Gastroesophageal sphincter (tissue), 4 donors: ENCODE results near the gene STK16. TPM values are rescaled to one million over a fixed set of nuclear protein-coding genes. Genes with fewer than 3 reads are reported as not detected.
A peak's percentile ranks its signal among the peaks of the same experiment; 100 is the strongest.

ENCODE experiments used
- ATAC-seq: fragments of 150-250 bp; one replicate; pipeline ENCODE4 v1.9.1; 2016; ENCODE audit warnings: mild to moderate bottlenecking, moderate library complexity
- H3K27ac ChIP-seq, 4 donors: fragments of 200-600 bp; sonication (generic) in 3 of 4; 1 replicate in 3 of 4; 2 replicates in 1 of 4; pipeline ENCODE4 v1.5.1; 2016 to 2019
- H3K27me3 ChIP-seq: fragments of 200-600 bp; sonication (generic); one replicate; pipeline ENCODE4 v1.5.1; 2019
- H3K36me3 ChIP-seq, 2 donors: fragments of 200-600 bp; sonication (generic); one replicate each; pipeline ENCODE4 v1.5.1; 2019; ENCODE audit warnings: control low read depth in 1 of 2
- H3K4me1 ChIP-seq, 3 donors: fragments of 200-600 bp; sonication (generic); 1 replicate in 2 of 3; 2 replicates in 1 of 3; pipeline ENCODE4 v1.5.1; 2016 to 2019; ENCODE audit warnings: control low read depth in 2 of 3
- H3K4me3 ChIP-seq, 2 donors: fragments of 200-600 bp; sonication (generic); one replicate each; pipeline ENCODE4 v1.5.1; 2019; ENCODE audit warnings: mild to moderate bottlenecking in 1 of 2, moderate library complexity in 1 of 2
- H3K9me3 ChIP-seq, 3 donors: fragments of 200-600 bp; sonication (generic); one replicate each; pipeline ENCODE4 v1.5.1; 2017 to 2019; ENCODE audit warnings: control low read depth in 2 of 3
- EP300 ChIP-seq: sonication (generic); formaldehyde crosslinking; IDR thresholded peaks from one replicate; pipeline ENCODE4 v1.6.1; 2017; ENCODE audit warnings: antibody characterized with exemption, mild to moderate bottlenecking
- POLR2A ChIP-seq, 2 donors: fragments of 450-650 bp; IDR thresholded peaks; one replicate each; pipeline ENCODE4 v1.6.1; 2017; ENCODE audit warnings: antibody characterized with exemption in 2 of 2, mild to moderate bottlenecking in 2 of 2, moderate library complexity in 1 of 2
- POLR2AphosphoS5 ChIP-seq: sonication (generic); formaldehyde crosslinking; IDR thresholded peaks from one replicate; pipeline ENCODE4 v1.6.1; 2017; ENCODE audit warnings: antibody characterized with exemption
- WGBS, 2 donors: methylation state at CpG; one replicate each; pipeline ENCODE4 v1.1.5; 2018; ENCODE audit warnings: low coverage in 1 of 2; 5-methylcytosine and 5-hydroxymethylcytosine counted together
- total RNA-seq, 4 donors: library from RNA; depleted of rRNA; stranded (reverse); fragments of >200 nt; gene quantifications; one replicate each; pipeline ENCODE4 v1.1.0, GENCODE V29; 2016
- TF ChIP-seq, protein P1 (sequence below), 4 experiments: fragments of 200-600 bp in 2 of 4; fragments of 450-650 bp in 2 of 4; sonication (generic) in 1 of 4; IDR thresholded peaks; one replicate each; pipeline ENCODE4 v1.5.1; 2017 to 2019; ENCODE audit warnings: antibody characterized with exemption in 4 of 4, mild to moderate bottlenecking in 2 of 4, moderate library complexity in 2 of 4

Gene STK16
- total RNA-seq, 4 donors from 2014 or later, result 10.2 to 14.0 (median 11.6) TPM

DNA sequence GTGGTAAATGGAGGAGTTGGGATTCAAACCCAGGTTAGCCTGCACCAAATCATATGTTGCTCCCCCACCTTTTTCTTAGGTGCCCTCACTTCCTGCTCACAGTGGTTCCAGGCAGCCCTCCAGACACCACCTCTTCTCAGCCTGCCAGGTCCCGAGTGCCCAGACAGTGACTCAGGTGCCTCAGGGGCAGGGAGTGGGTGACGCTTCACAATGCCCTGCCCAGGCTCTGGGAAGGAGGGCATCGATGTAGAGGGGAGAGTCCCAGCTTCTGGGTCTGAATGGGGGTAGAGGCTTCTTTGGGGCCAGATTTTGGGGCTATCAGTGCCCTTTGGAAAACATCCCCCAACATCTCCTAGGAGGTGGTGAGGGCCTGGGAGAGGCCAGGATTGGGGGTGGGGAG, 28.7 kb downstream of the STK16 start:
- TF ChIP-seq EP300 (no peak), POLR2AphosphoS5 (no peak), POLR2A (IDR thresholded peaks at IDR 0.05) (no peak)
- TF ChIP-seq, protein P1, sequence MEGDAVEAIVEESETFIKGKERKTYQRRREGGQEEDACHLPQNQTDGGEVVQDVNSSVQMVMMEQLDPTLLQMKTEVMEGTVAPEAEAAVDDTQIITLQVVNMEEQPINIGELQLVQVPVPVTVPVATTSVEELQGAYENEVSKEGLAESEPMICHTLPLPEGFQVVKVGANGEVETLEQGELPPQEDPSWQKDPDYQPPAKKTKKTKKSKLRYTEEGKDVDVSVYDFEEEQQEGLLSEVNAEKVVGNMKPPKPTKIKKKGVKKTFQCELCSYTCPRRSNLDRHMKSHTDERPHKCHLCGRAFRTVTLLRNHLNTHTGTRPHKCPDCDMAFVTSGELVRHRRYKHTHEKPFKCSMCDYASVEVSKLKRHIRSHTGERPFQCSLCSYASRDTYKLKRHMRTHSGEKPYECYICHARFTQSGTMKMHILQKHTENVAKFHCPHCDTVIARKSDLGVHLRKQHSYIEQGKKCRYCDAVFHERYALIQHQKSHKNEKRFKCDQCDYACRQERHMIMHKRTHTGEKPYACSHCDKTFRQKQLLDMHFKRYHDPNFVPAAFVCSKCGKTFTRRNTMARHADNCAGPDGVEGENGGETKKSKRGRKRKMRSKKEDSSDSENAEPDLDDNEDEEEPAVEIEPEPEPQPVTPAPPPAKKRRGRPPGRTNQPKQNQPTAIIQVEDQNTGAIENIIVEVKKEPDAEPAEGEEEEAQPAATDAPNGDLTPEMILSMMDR (IDR thresholded peaks at IDR 0.05), result no peak
- no peak overlapping the region for H3K4me3 ChIP-seq
- ATAC-seq, result no peak
- no peaks in the 10 kb centered on the region for H3K9me3 ChIP-seq
- peaks cover 4 to 29% (median 14%) of the 10 kb centered on the region in 3 donors for H3K4me1 ChIP-seq
- H3K27me3 ChIP-seq, result no peaks in the 10 kb centered on the region
- WGBS, 2 donors, result no CpG with 5 or more reads among the region's 3 CpGs
- H3K27ac ChIP-seq, result peak overlapping the region; percentile 41 to 86 (median 82)
- H3K36me3 ChIP-seq, result no peaks in the 10 kb centered on the region

DNA sequence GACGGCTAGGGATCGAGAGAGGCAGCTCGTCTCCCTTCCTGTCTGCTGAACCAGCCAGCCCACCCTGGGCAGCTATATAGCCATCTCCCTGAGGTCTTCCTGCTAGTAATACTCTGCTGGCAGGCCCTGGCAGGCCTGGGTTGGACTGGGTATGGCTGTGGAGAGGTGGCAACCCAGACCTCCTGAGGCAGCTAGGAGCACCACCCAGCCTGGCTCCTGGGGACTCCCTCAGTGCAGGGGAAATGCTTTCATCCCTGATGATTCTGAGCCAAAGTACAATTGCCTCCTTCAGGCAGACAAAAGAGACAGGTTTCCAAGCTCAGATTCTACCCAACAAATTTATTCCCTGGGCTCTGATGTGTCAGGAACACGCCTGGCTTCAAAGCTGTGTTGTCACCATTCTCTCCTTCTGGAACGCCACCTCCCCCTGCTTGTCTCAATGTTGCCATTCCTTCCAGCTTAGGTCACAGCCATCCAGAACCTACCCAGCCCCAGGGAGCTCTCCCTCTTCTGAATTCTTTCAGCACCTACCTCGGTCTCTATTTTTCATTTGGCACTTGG, 29.2 kb downstream of the STK16 start:
- TF ChIP-seq, protein P1 (IDR thresholded peaks at IDR 0.05), result peak in 1 of 4 experiments; percentile 11
- TF ChIP-seq POLR2AphosphoS5 (peak; percentile 37), POLR2A (IDR thresholded peaks at IDR 0.05) (no peak), EP300 (no peak)
- peaks cover 4 to 30% (median 14%) of the 10 kb centered on the region in 3 donors for H3K4me1 ChIP-seq
- 15 to 40% methylated on average over 3 of the region's 6 CpGs for WGBS, 2 donors
- ATAC-seq, result peak; percentile 24
- no peaks in the 10 kb centered on the region for H3K9me3 ChIP-seq
- H3K4me3 ChIP-seq, result no peak overlapping the region
- H3K27ac ChIP-seq, result peak overlapping the region; percentile 41 to 86 (median 82)
- no peaks in the 10 kb centered on the region for H3K36me3 ChIP-seq
- no peaks in the 10 kb centered on the region for H3K27me3 ChIP-seq

DNA sequence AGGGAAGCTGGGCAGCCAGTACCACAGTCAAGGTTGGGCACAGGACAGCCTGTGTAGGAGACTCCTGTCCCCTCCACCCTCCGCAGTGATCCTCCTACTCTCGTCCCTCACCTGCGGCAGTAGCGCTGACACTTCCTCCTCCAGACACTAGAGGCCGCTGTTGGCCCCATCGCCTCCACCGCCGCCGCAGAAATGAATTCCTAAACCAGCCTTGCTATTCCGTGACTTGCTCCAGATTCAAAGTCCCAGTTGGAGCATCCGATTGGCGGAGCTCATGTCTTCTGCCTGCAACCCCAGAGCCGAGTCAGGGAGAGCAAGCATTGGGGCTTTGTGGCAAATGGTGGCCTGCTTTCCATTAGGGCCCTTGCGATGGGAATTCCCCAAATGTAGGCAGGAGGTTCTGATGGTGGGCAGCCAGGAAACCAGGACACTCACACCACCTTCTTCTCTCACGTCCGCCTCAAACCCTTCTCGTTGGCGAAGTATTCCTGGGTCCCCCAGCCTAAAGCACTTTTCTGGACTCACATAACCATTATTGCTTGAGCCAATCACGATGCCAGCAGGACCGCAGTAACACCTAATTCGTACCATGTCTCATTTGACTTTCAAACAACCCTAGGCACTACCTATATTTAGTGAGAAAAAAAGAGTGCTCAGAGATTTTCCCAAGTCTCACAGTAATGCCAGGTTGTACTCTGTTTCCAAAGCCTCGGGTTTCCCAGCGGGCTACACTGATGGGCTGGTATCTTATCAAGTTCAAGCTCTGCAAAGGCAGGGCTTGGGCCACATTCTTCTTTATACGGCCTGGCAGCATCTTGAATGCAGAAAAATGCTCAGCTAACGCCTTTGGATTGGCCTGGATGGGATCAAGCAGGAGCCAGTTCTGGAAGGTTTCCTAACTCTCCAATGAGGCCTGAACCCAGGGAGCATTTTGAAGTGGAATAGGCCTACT, 32.7 kb downstream of the STK16 start:
- Histone ChIP-seq H3K36me3 (peaks cover 0 to 27% of the 10 kb centered on the region in 2 donors), H3K4me3 (no peak overlapping the region), H3K27me3 (no peaks in the 10 kb centered on the region), H3K9me3 (no peaks in the 10 kb centered on the region), H3K27ac (peak overlapping the region; percentile 95 to 99 (median 96)), H3K4me1 (peaks cover 4 to 61% (median 20%) of the 10 kb centered on the region in 3 donors)
- no peak for TF ChIP-seq POLR2A (IDR thresholded peaks at IDR 0.05)
- no peak for TF ChIP-seq EP300
- no peak for TF ChIP-seq POLR2AphosphoS5
- TF ChIP-seq, protein P1 (IDR thresholded peaks at IDR 0.05), result peak in 3 of 4 experiments; percentile 95 to 99 (median 97)
- 20 to 25% methylated on average over 1 to 23 of the region's 25 CpGs for WGBS, 2 donors
- ATAC-seq, result peak; percentile 12

DNA sequence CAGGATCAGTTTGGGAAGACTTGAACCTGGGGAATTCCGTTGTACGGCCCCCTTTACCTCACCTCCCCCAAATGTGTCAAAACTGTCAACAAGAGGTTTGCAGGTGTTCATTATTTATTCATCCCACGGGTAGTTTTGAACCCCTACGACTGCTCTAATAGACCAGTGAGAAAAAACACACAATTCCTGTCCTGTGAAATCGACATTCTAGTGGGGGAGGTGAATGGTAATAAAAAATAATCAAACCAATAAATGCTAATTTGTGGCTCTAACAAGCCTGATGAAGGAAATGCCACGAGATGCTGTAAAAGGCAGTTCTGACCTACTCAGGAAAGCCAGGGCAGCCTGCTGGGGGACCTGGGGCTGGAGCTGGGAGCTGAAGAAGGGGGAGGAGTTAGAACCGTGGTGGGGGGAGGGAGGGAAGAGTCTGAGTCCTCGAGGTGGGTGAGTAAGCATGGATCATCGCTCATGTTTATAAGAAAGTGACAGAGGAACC, 33.4 kb downstream of the STK16 start:
- H3K4me1 ChIP-seq, result peaks cover 4 to 63% (median 20%) of the 10 kb centered on the region in 3 donors
- H3K9me3 ChIP-seq, result no peaks in the 10 kb centered on the region
- 0 to 13% methylated on average over 4 to 9 of the region's 9 CpGs for WGBS, 2 donors
- H3K4me3 ChIP-seq, result peak overlapping the region; percentile 74 to 81
- no peak for ATAC-seq
- TF ChIP-seq POLR2A (IDR thresholded peaks at IDR 0.05) (no peak), EP300 (no peak)
- TF ChIP-seq, protein P1 (IDR thresholded peaks at IDR 0.05), result peak in 1 of 4 experiments; percentile 11
- peak overlapping the region; percentile 95 to 99 (median 96) for H3K27ac ChIP-seq
- no peaks in the 10 kb centered on the region for H3K27me3 ChIP-seq
- peaks cover 0 to 34% of the 10 kb centered on the region in 2 donors for H3K36me3 ChIP-seq
